Gastroesophageal sphincter (tissue), 3 donors: ENCODE results near the gene SCUBE3.

Source experiments
- CTCF ChIP-seq, 4 experiments: fragments of 200-600 bp in 2 of 4; fragments of 450-650 bp in 2 of 4; sonication (generic) in 1 of 4; IDR thresholded peaks; one replicate each; pipeline ENCODE4 v1.5.1; 2017 to 2019; ENCODE audit warnings: antibody characterized with exemption in 4 of 4, mild to moderate bottlenecking in 2 of 4, moderate library complexity in 2 of 4
- POLR2A ChIP-seq, 2 donors: fragments of 450-650 bp; IDR thresholded peaks; one replicate each; pipeline ENCODE4 v1.6.1; 2017; ENCODE audit warnings: antibody characterized with exemption in 2 of 2, mild to moderate bottlenecking in 2 of 2, moderate library complexity in 1 of 2

GRCh38 chr6:35208419-35208818 lies 5.3 kb upstream of the SCUBE3 start:
- no peak for TF ChIP-seq POLR2A (IDR thresholded peaks at IDR 0.05)
- no peak for TF ChIP-seq CTCF (IDR thresholded peaks at IDR 0.05)
